Ovary (tissue), 3 donors: ENCODE measurements around the gene RNF5.

Experiments used
- CTCF ChIP-seq, 3 donors: fragments of 450-650 bp in 2 of 3; fragments of 200-600 bp in 1 of 3; IDR thresholded peaks; one replicate each; pipeline versions ENCODE4 v1.5.1 to v1.8.0; 2016 to 2022; ENCODE audit warnings: antibody characterized with exemption in 3 of 3, mild to moderate bottlenecking in 1 of 3
- POLR2A ChIP-seq: fragments of 450-650 bp; IDR thresholded peaks from one replicate; pipeline ENCODE4 v1.6.1; 2017; ENCODE audit warnings: antibody characterized with exemption, mild to moderate bottlenecking, moderate library complexity
- donor health status: DM: no; HTN: no; CAD: no.

- TF ChIP-seq POLR2A (no peak), CTCF (IDR thresholded peaks at IDR 0.05) (no peak)
Measured at GRCh38 chr6:32146287-32146686, 31.9 kb upstream of the RNF5 start.
